CD4-positive, alpha-beta T cell treated with Interleukin-12 subunit alpha and Interleukin-12 subunit beta, for 1 hour (primary cell): ENCODE results near the gene ADGRB3.
"Not testable (repeated sequence)": the region's sequence is repeated elsewhere in the genome, so short reads cannot be mapped to it uniquely, and the experiment has no call there.

Experiments
- DNase-seq: peaks from one replicate; pipeline ENCODE4 v3.0.0-alpha.2; 2020

The ADGRB3 gene

DNA sequence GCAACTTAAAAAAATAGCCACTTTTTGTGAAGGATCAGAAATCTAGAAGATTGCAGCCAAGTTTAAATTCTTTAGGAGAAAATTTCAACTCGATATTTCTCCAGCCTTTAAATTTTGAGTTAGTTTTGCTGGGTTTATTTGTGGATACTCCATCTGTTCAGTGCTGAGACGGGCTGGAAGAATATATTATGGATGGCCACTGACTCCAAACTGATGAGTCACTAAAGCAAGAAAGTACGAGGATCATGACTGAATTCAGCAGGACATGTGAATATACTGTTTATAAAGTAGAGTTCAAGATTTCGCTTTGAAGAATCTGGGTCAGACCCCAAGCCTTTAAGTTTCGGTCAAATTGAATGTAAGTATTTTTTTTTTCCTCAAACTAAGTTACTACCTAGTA is 199.5 kb downstream of the ADGRB3 start:
- no peak for DNase-seq

GRCh38 chr6:68838571-68838970 is 203.5 kb downstream of the ADGRB3 start:
- DNase-seq = no peak

DNA sequence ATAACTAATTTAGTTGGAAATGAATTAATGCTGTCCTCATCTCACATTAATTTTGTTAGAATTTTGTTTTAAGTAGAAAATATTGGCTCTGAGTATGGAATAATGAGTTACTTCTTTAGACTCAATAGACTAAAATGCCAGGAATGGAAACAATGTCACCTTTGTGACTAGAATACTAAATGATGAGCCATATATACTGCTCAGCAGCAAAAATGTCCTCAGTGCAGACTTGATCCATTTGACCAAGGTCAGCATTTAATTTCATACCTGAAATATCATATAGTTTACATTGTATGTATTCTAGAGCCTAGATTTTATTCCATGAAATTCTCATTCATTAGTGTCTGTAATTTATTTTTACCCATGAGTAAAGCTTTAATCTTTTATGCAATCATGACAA is 217.7 kb downstream of the ADGRB3 start:
- no peak for DNase-seq

DNA sequence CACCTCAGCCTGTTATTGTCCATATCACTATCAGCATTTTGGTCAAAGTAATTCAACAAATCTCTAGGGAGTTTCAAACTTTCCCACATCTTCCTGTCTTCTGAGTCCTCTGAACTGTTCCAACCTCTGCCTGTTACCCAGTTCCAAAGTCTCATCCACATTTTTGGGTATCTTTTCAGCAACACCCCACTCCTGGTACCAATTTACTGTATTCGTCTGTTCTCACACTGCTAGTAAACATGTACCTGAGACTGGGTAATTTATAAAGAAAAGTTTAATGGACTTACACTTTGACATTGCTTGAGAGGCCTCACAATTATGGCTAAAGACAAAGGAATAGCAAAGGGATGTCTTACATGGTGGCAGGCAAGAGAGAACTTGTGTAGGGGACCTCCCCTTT is 224.2 kb downstream of the ADGRB3 start:
- no peak for DNase-seq

- no peak for DNase-seq
Observed at GRCh38 chr6:68868646-68869045, 233.6 kb downstream of the ADGRB3 start.

DNA sequence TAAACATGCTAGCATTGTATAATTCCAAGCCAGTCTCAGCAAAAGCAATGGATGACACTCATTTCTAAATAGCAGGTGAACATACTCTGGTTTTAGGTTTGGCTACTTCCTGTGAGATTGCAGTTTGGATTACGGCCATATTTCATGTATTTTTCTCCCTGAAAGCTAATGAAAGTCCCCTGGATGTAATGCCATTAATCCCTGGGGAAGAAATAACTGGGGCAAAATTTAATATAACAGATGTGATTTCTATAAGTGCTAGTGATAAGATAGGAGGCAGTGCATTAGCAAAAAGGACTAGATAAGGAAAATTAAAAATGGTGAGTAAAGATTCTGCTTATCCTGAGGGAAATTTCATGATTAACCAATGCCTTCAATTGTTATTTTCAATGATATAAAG is 238.2 kb downstream of the ADGRB3 start:
- DNase-seq = no peak

- no peak for DNase-seq
Observed at GRCh38 chr6:68874747-68875146, 239.7 kb downstream of the ADGRB3 start.

DNA sequence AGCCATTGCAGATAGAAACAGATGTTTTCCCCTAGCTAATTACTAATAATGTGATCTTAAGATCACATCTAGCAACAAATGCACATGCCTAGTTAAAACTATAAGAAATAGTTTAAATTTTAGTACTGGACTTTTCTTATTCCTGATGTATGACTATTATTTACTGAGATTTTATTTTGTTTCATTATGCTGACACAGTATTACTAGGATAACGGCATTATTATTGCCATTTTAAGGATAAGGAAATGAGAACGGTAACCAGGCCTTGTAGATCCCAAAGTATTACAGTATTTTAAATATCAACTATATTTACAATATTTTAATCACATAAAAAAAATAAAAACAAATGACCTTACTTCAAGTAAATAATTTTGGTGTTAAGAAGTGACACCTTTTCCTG is 240.3 kb downstream of the ADGRB3 start:
- no peak for DNase-seq

DNA sequence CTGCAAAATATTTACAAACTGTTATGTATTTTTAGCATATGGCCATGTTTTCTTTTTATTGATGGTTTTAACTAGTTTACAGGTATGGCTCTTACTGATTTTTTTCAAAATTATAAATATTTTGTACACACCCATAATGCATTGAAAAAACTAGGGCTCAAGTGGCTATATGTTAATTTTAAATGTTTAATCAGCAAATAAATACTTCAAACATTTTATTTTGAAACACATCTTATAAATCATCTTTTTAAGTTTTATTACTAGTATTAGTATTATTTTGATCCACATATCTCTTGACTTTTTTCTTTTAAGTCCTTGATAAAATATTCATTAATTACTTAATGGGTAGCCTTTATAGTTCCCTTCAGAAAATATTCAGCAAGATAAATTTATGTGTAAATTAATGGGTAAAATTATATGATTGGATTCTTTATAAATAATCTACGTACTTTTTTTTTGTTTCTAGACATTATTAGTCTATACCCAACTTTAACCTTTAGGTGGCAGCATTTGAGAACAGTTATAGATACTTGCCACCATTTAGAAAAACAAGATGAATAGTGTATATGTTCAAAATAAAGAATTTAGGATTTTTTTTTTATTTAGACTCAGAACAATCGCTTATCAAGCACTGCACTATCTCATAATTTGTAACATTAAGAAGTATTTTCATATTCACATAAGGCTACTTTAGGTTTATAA is 241.9 kb downstream of the ADGRB3 start:
- DNase-seq = no peak

GRCh38 chr6:68880050-68880813 is 245.2 kb downstream of the ADGRB3 start:
- no peak for DNase-seq

DNA sequence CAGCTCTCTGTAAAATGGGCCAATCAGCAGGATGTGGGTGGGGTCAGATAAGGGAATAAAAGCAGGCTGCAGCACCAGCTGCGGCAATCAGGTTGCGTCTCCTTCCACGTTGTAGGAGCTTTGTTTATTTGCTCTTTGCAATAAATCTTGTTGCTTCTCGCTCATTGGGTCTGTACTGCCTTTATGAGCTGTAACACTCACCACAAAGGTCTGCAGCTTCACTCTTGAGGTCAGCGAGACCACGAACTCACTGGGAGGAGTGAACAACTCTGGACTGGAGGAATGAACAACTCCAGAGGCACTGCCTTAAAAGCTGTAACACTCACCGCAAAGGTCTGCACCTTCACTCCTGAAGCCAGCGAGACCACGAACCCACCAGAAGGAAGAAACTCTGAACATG is 248.2 kb downstream of the ADGRB3 start:
- not testable (repeated sequence) for DNase-seq

DNA sequence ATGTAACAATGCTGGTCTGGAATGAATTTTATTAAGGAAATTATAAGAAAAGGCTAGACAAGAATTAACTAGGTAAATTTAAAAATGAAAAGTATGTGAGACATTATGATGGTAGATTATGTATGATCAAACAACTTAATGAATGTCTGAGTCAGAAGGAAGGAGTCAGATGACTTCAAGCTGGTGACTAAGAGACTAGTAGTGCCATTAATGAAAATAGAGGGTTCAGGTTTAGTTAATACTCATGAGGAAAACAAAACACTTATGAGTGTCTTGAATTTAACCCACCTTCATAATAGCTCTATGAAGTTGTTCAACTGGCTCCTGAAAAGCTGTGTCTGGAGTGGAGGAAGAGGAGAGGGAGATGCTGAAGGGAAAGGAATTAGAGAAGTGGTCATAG is 256.3 kb downstream of the ADGRB3 start:
- DNase-seq = no peak

DNA sequence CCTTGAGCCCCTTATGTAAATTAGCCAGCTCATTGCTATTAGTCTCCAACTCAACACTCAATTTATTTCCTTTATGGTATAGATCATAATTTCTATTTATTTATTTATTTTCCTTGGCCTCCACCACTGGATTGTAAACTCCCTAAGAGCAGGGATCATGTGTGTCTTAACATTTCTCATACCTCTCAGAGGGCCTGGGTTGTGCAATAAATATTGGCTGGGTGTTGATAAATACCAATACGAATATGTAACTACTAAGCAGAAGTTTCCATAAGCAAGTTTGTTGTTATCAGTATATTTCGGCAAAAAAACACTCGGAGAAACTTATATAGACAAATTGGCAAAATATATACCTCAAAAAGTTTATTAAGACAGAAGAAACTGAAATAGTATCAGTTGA is 257.4 kb downstream of the ADGRB3 start:
- DNase-seq = no peak

GRCh38 chr6:68895929-68896328 is 260.8 kb downstream of the ADGRB3 start:
- no peak for DNase-seq

GRCh38 chr6:68901044-68901443 is 266.0 kb downstream of the ADGRB3 start:
- DNase-seq = no peak

GRCh38 chr6:68911334-68911733 is 276.3 kb downstream of the ADGRB3 start:
- DNase-seq = no peak

DNA sequence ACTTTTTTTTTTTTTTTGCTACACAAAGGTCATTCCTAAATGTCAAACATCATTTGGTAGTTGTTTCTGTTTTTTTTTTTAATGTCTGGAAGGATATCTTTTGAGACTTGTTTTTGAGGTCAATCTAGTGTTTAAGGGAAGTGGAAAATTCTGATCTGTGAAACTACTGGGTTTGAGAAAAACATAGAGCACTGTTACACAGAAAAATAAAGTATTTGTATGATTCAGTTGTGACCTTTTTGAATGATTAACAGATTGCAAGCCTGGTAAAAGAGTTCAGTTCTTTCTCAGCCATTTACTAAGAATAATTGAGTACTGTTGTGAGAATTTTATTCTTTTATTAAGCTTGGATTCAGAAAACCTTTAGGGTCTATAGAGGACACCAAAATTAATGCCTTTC is 276.7 kb downstream of the ADGRB3 start:
- DNase-seq = no peak

DNA sequence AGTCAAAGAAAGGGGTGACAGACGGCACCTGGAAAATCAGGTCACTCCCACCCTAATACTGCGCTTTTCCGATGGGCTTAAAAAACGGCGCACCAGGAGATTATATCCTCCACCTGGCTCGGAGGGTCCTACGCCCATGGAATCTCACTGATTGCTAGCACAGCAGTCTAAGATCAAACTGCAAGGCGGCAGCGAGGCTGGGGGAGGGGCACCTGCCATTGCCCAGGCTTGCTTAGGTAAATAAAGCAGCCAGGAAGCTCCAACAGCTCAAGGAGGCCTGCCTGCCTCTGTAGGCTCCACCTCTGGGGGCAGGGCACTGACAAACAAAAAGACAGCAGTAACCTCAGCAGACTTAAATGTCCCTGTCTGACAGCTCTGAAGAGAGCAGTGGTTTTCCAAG is 277.7 kb downstream of the ADGRB3 start:
- DNase-seq = not testable (repeated sequence)

DNA sequence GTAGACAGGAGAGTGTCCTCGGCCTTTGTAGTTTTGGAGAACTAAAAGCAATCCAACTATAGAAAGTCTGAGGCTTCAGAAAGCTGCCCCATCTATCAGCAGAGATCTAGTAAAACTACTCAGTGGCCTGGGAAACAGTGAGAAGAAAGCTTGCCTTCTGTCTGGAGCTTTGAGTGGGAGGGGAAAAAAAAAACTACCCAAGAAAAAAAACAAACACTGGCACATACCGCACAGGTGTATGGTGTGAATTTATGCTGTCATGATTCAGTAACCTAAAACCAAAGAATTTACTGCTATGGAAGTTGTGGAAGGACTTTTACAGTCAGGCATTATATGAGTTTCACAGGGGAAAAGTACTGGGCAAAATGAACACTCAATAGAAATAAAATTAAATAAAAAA is 280.5 kb downstream of the ADGRB3 start:
- no peak for DNase-seq

DNA sequence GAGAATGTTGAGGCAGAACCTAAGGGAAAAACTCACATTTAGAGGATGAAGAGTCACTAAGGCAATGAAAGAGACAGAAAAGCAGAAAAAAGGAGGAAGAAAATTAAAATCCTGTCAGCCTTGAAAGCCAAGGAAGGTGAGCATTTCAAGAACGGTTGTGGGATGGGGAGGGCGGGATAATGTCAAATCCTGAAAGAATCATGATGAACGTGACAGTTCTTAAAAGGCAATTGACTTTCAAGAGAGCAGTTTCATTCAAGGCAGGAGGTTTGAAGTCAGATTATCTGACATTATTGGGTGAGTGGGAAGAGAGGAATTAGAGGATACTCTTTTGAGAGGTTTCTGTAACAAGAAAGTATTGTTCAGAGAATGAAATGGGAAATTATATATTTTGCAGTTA is 284.5 kb downstream of the ADGRB3 start:
- DNase-seq = no peak

DNA sequence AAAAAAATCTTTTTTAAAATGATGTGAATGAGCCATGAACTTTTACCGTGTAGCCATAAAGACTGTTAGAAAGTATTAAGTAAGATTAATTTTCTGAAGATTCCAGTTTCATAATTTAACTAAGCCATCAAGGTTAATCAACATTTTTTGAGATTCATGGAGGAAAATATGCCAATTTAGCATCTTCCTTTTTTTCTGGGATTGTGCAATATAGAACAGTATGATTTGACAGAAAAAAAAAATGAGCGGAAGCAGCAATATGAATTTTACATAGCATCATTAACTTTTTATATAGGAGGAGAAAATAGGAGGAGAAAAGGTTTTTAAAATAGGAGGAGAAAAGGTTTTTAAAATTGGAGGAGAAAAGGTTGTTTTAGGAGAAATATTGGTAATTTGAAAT is 306.3 kb downstream of the ADGRB3 start:
- DNase-seq = no peak

- DNase-seq = no peak
Observed at GRCh38 chr6:68947721-68948120, 312.6 kb downstream of the ADGRB3 start.

GRCh38 chr6:68951270-68951669 is 316.2 kb downstream of the ADGRB3 start:
- no peak for DNase-seq

DNA sequence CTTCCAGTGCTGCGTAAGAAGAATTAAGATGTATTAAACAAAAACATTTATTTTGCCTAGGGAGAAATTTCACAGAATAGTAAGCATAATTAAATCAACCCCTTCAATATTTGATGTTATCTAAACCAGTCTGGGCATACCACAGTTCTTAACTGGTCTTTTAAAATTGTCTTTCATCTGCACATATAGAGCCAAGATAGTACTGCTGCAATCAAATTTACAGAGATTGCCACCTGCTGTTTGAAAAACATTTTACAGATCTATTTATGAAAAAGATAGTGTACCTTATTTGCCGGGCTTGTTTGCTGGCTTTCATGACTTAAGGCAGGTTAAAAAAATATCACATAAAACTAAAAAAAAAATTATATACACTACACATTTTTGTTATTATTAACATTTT is 323.2 kb downstream of the ADGRB3 start:
- DNase-seq = no peak
